Nephron progenitor cell (in vitro differentiated cells): ENCODE data around the gene XRCC1.
A peak's percentile ranks its signal among the peaks of the same experiment; 100 is the strongest.

Experiments used
- DNase-seq: peaks from one replicate; pipeline ENCODE4 v3.0.0; 2021
- H3K27ac Mint-ChIP-seq: 2 replicates; pipeline ENCODE4 v1.8.0; 2021; ENCODE audit warnings: mild to moderate bottlenecking, moderate library complexity, mixed read lengths
- H3K27me3 Mint-ChIP-seq: 2 replicates; pipeline ENCODE4 v1.8.0; 2021; ENCODE audit warnings: mild to moderate bottlenecking, low read depth, mixed read lengths; ENCODE audit not compliant: poor library complexity
- H3K36me3 Mint-ChIP-seq: 2 replicates; pipeline ENCODE4 v1.8.0; 2021; ENCODE audit warnings: low read depth, mixed read lengths
- H3K4me1 Mint-ChIP-seq: 2 replicates; pipeline ENCODE4 v1.8.0; 2021; ENCODE audit warnings: mixed read lengths
- H3K4me3 Mint-ChIP-seq: 2 replicates; pipeline ENCODE4 v1.8.0; 2021; ENCODE audit warnings: mild to moderate bottlenecking, moderate library complexity, mixed read lengths
- H3K9me3 Mint-ChIP-seq: 2 replicates; pipeline ENCODE4 v1.8.0; 2021; ENCODE audit warnings: mild to moderate bottlenecking, moderate library complexity, mixed read lengths
- CTCF ChIP-seq: fragments of 200-600 bp; sonication (generic); IDR thresholded peaks from 2 replicates; pipeline ENCODE4 v1.5.0; 2021; ENCODE audit warnings: antibody characterized with exemption

The XRCC1 gene

GRCh38 chr19:43575156-43575950 lies at the start of gene XRCC1, which contains the start of gene PINLYP:
Gene XRCC1 (minus strand): TSS chr19:43575527. CDS start chr19:43575458, 69 bp downstream.
Gene PINLYP (plus strand): TSS chr19:43575801. CDS start chr19:43577192, 1,391 bp downstream.
- Mint-ChIP-seq H3K36me3 (peaks cover 16% of the 10 kb centered on the region), H3K27ac (peak within 1 kb of the TSS; percentile 95), H3K4me3 (peak within 1 kb of the TSS; percentile 95), H3K27me3 (no peaks in the 10 kb centered on the region), H3K4me1 (peaks cover 60% of the 10 kb centered on the region), H3K9me3 (no peaks in the 10 kb centered on the region)
- no peak for TF ChIP-seq CTCF
- DNase-seq: peak; percentile 96

- peak; percentile 69 for DNase-seq
- peak; percentile 17 for TF ChIP-seq CTCF
- H3K27me3 Mint-ChIP-seq: no peaks in the 10 kb centered on the region
- H3K27ac Mint-ChIP-seq: no peak overlapping the region
- H3K4me1 Mint-ChIP-seq: peaks cover 30% of the 10 kb centered on the region
- no peaks in the 10 kb centered on the region for H3K9me3 Mint-ChIP-seq
- peaks cover 45% of the 10 kb centered on the region for H3K36me3 Mint-ChIP-seq
- H3K4me3 Mint-ChIP-seq: no peak overlapping the region
Observed at GRCh38 chr19:43624933-43625332, 49.6 kb upstream of the XRCC1 start.

- peak; percentile 22 for DNase-seq
- Mint-ChIP-seq H3K4me1 (peaks cover 36% of the 10 kb centered on the region), H3K27me3 (no peaks in the 10 kb centered on the region), H3K9me3 (no peaks in the 10 kb centered on the region), H3K36me3 (peaks cover 45% of the 10 kb centered on the region), H3K27ac (no peak overlapping the region), H3K4me3 (no peak overlapping the region)
- TF ChIP-seq CTCF: no peak
Observed at GRCh38 chr19:43623889-43624670, 48.8 kb upstream of the XRCC1 start.

GRCh38 chr19:43622956-43623355 lies 47.6 kb upstream of the XRCC1 start:
- no peaks in the 10 kb centered on the region for H3K27me3 Mint-ChIP-seq
- no peak overlapping the region for H3K4me3 Mint-ChIP-seq
- peaks cover 42% of the 10 kb centered on the region for H3K4me1 Mint-ChIP-seq
- H3K27ac Mint-ChIP-seq: peak overlapping the region; percentile 68
- no peak for TF ChIP-seq CTCF
- H3K9me3 Mint-ChIP-seq: no peaks in the 10 kb centered on the region
- DNase-seq: no peak
- peaks cover 45% of the 10 kb centered on the region for H3K36me3 Mint-ChIP-seq

GRCh38 chr19:43622070-43622469 lies 46.7 kb upstream of the XRCC1 start:
- Mint-ChIP-seq H3K4me3 (no peak overlapping the region), H3K27ac (no peak overlapping the region), H3K9me3 (no peaks in the 10 kb centered on the region), H3K27me3 (no peaks in the 10 kb centered on the region), H3K4me1 (peaks cover 36% of the 10 kb centered on the region), H3K36me3 (peaks cover 43% of the 10 kb centered on the region)
- no peak for DNase-seq
- no peak for TF ChIP-seq CTCF
